Measurements from ENCODE around the gene SLC43A2.

Gene SLC43A2

DNA sequence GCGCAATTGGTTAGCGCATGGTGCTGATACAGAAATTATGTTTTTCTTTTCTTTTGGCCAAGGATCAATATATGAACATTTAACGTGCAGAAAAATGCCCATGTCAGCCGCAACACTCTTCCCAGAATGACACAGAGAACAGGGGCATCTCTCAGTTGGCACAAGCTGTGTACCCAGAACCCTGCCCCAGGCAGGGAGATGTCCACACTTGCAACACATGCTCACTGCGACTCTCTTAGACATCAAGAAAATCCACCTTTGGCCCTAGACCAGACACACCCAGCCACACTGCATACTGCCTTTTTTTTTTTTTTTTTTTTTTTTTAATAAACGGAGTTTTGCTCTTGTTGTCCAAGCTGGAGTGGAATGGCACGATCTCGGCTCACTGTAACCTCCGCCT is 83.0 kb downstream of the SLC43A2 start:
- H3K79me2 ChIP-seq (ENCODE audit: low read length) = no peaks in the 10 kb centered on the region
- peaks cover 4% of the 10 kb centered on the region; the same call in 1 of the 2 replicates for H3K36me3 ChIP-seq (replicated peaks; ENCODE audit: insufficient read depth, low read length)
- no peaks in the 10 kb centered on the region for H3K9me3 ChIP-seq (replicated peaks; ENCODE audit: insufficient read depth, low read length)
- no peak for TF ChIP-seq EZH2phosphoT487 (IDR thresholded peaks at IDR 0.05; ENCODE audit: low read length)
- TF ChIP-seq EZH2 (optimal IDR thresholded peaks at IDR 0.05; ENCODE audit: low read depth, low read length) = no peak
- TF ChIP-seq, protein P1, sequence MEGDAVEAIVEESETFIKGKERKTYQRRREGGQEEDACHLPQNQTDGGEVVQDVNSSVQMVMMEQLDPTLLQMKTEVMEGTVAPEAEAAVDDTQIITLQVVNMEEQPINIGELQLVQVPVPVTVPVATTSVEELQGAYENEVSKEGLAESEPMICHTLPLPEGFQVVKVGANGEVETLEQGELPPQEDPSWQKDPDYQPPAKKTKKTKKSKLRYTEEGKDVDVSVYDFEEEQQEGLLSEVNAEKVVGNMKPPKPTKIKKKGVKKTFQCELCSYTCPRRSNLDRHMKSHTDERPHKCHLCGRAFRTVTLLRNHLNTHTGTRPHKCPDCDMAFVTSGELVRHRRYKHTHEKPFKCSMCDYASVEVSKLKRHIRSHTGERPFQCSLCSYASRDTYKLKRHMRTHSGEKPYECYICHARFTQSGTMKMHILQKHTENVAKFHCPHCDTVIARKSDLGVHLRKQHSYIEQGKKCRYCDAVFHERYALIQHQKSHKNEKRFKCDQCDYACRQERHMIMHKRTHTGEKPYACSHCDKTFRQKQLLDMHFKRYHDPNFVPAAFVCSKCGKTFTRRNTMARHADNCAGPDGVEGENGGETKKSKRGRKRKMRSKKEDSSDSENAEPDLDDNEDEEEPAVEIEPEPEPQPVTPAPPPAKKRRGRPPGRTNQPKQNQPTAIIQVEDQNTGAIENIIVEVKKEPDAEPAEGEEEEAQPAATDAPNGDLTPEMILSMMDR (IDR thresholded peaks at IDR 0.05; ENCODE audit: low read length) = no peak
- H3K9me2 ChIP-seq (replicated peaks; ENCODE audit: insufficient read depth, low read length) = no peaks in the 10 kb centered on the region
- no peaks in the 10 kb centered on the region for H3F3A ChIP-seq (ENCODE audit: insufficient read depth, low read length)
- no peak overlapping the region for H3K4me3 ChIP-seq (ENCODE audit: low read length)
- H3K4me1 ChIP-seq (ENCODE audit: low read length) = no peaks in the 10 kb centered on the region
- H4K20me1 ChIP-seq (ENCODE audit: insufficient read depth, low read length) = no peaks in the 10 kb centered on the region
- no peak for DNase-seq
- H3K9ac ChIP-seq (ENCODE audit: low read length) = no peak overlapping the region
- no peak overlapping the region for H2AFZ ChIP-seq (ENCODE audit: low read length)
- H3K4me2 ChIP-seq (ENCODE audit: low read depth, low read length) = no peak overlapping the region
- no peaks in the 10 kb centered on the region for H3K27me3 ChIP-seq (replicated peaks; ENCODE audit: insufficient read depth, low read length)
- no peak overlapping the region for H3K27ac ChIP-seq (ENCODE audit: low read length)

DNA sequence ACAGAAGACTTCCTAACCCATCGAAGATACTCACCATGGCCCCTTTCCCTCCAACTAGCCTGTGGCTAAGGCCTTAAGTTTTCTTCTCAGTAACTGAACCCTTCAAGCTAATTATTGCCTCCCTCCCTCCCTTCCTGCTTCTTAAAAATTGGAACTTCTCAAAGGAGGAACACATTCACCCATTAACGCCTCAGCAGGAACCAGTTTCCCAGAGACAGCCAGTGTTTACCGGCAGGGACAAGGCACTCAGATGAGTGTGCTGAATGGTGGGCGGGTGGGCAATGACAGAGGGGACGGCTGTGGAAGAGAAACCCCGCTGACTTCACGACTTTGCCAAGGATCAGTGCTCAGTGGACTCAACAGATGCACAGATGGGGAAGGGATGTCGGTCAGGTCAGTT is 86.3 kb downstream of the SLC43A2 start:
- no peak overlapping the region for H3K9ac ChIP-seq (ENCODE audit: low read length)
- H2AFZ ChIP-seq (ENCODE audit: low read length) = no peak overlapping the region
- no peak for DNase-seq
- no peak overlapping the region for H3K4me3 ChIP-seq (ENCODE audit: low read length)
- H3K36me3 ChIP-seq (replicated peaks; ENCODE audit: insufficient read depth, low read length) = peaks cover 4% of the 10 kb centered on the region; the same call in 1 of the 2 replicates
- no peak overlapping the region for H3K4me2 ChIP-seq (ENCODE audit: low read depth, low read length)
- H4K20me1 ChIP-seq (ENCODE audit: insufficient read depth, low read length) = no peaks in the 10 kb centered on the region
- no peaks in the 10 kb centered on the region for H3K4me1 ChIP-seq (ENCODE audit: low read length)
- no peak overlapping the region for H3K27ac ChIP-seq (ENCODE audit: low read length)
- H3F3A ChIP-seq (ENCODE audit: insufficient read depth, low read length) = no peaks in the 10 kb centered on the region
- no peaks in the 10 kb centered on the region for H3K9me2 ChIP-seq (replicated peaks; ENCODE audit: insufficient read depth, low read length)
- TF ChIP-seq, protein P1 (IDR thresholded peaks at IDR 0.05; ENCODE audit: low read length) = no peak
- H3K79me2 ChIP-seq (ENCODE audit: low read length) = no peaks in the 10 kb centered on the region
- no peaks in the 10 kb centered on the region for H3K27me3 ChIP-seq (replicated peaks; ENCODE audit: insufficient read depth, low read length)
- no peaks in the 10 kb centered on the region for H3K9me3 ChIP-seq (replicated peaks; ENCODE audit: insufficient read depth, low read length)

DNA sequence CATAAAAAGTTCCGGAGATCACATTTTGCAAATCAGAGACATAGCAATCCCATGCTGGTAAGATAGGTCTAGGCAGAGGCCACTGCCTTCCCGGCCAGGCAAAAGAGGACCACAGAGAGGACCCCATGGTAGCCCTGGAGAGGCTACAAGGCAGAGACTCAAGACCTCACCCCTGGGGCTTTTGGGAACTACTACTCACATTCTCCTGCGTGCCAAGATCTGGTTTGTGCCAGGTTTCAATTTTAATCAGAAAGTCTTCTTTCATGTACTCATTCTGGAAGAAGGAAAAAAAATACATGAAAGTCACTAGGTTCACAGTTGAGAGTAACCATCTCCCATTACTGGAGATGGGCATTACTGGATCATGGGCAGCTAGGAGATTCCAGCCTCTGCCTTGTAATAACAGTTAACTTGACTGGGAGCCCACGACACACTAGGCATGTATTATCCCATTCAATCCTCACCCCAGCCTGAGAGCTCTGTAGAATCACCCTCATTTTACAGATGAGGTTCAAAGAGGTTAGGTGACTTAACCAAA is 87.2 kb downstream of the SLC43A2 start:
- no peaks in the 10 kb centered on the region for H3K9me3 ChIP-seq (replicated peaks; ENCODE audit: insufficient read depth, low read length)
- TF ChIP-seq, protein P1 (IDR thresholded peaks at IDR 0.05; ENCODE audit: low read length) = no peak
- no peak overlapping the region for H3K4me3 ChIP-seq (ENCODE audit: low read length)
- H3K79me2 ChIP-seq (ENCODE audit: low read length) = no peaks in the 10 kb centered on the region
- no peaks in the 10 kb centered on the region for H3F3A ChIP-seq (ENCODE audit: insufficient read depth, low read length)
- H3K36me3 ChIP-seq (replicated peaks; ENCODE audit: insufficient read depth, low read length) = peaks cover 4% of the 10 kb centered on the region; the same call in 1 of the 2 replicates
- no peaks in the 10 kb centered on the region for H3K4me1 ChIP-seq (ENCODE audit: low read length)
- H3K4me2 ChIP-seq (ENCODE audit: low read depth, low read length) = no peak overlapping the region
- DNase-seq = no peak
- no peak overlapping the region for H3K27ac ChIP-seq (ENCODE audit: low read length)
- H3K9me2 ChIP-seq (replicated peaks; ENCODE audit: insufficient read depth, low read length) = no peaks in the 10 kb centered on the region
- H3K27me3 ChIP-seq (replicated peaks; ENCODE audit: insufficient read depth, low read length) = no peaks in the 10 kb centered on the region
- no peak overlapping the region for H3K9ac ChIP-seq (ENCODE audit: low read length)
- H4K20me1 ChIP-seq (ENCODE audit: insufficient read depth, low read length) = no peaks in the 10 kb centered on the region
- H2AFZ ChIP-seq (ENCODE audit: low read length) = no peak overlapping the region

All from MM.1S (cell line).